Esophagus (tissue), 2 donors: ENCODE measurements around the gene SRD5A2. TPM values are rescaled to one million over a fixed set of nuclear protein-coding genes. Genes with fewer than 3 reads are reported as not detected.

Experiments used
- H3K27ac ChIP-seq, 2 donors: one replicate each; pipeline ENCODE4 v1.5.1; 2013; ENCODE audit warnings: low read depth in 2 of 2, mild to moderate bottlenecking in 2 of 2, inconsistent platforms in 1 of 2, low read length in 1 of 2, moderate library complexity in 1 of 2
- H3K27me3 ChIP-seq, 2 donors: one replicate each; pipeline ENCODE4 v1.6.1; 2013; ENCODE audit warnings: low read length in 2 of 2, control low read depth in 1 of 2, mild to moderate bottlenecking in 1 of 2; ENCODE audit not compliant: insufficient read depth in 2 of 2, control insufficient read depth in 1 of 2
- H3K36me3 ChIP-seq, 2 donors: one replicate each; pipeline ENCODE4 v1.6.1; 2013; ENCODE audit warnings: low read length in 1 of 2; ENCODE audit not compliant: control insufficient read depth in 2 of 2, insufficient read depth in 2 of 2
- H3K4me1 ChIP-seq, 2 donors: one replicate each; pipeline ENCODE4 v1.6.1; 2013; ENCODE audit warnings: low read length in 1 of 2; ENCODE audit not compliant: control insufficient read depth in 2 of 2, insufficient read depth in 2 of 2
- H3K4me3 ChIP-seq, 2 donors: one replicate each; pipeline ENCODE4 v1.5.1; 2013; ENCODE audit warnings: low read length in 2 of 2, mild to moderate bottlenecking in 2 of 2, low read depth in 1 of 2, moderate library complexity in 1 of 2
- H3K9me3 ChIP-seq, 2 donors: one replicate each; pipeline ENCODE4 v1.6.1; 2013; ENCODE audit warnings: mild to moderate bottlenecking in 2 of 2, low read depth in 1 of 2, low read length in 1 of 2, moderate library complexity in 1 of 2; ENCODE audit not compliant: control insufficient read depth in 2 of 2, insufficient read depth in 1 of 2
- WGBS, 2 donors: extraction: QIAGEN DNeasy Blood & Tissue Kit; methylation state at CpG; one replicate each; pipeline ENCODE4 v1.1.7; 2013; 5-methylcytosine and 5-hydroxymethylcytosine counted together
- polyA plus RNA-seq, 2 donors: library from polyadenylated mRNA; stranded (reverse); fragments of 200-250 nt; gene quantifications; one replicate each; pipeline ENCODE4 v1.2.3, GENCODE V29; 2013
- donor health status: healthy with polysubstance abuse.
- donor health status: Bipolar disorder and iron deficiency.

Gene SRD5A2
- polyA plus RNA-seq, 2 donors: not detected

DNA sequence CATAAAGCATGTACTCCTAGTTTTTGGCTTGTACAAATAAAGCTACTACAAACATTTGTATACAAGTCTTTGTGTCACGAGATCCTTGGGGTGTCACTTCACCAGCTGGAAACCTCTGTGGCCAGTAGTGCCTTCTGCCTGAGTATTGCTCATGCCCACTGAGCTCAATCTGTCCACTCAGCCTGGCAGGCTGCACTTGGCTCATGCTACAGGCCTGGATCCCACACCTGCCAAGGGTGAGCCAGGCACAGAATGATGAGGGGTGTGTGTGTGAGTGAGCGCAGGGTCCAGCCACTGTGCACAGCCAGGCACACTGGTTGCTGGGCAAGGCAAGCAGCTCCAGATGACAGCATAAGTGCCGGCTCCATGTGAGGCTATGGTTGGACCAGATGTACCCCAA, 13.1 kb downstream of the SRD5A2 start:
- Histone ChIP-seq H3K4me1 (no peaks in the 10 kb centered on the region), H3K4me3 (no peak overlapping the region), H3K36me3 (no peaks in the 10 kb centered on the region), H3K9me3 (peaks cover 0 to 3% of the 10 kb centered on the region in 2 donors), H3K27me3 (peaks cover 0 to 3% of the 10 kb centered on the region in 2 donors), H3K27ac (no peak overlapping the region)
- WGBS, 2 donors: 87 to 91% methylated on average over 3 of the region's 3 CpGs

- Histone ChIP-seq H3K4me3 (no peak overlapping the region), H3K27ac (no peak overlapping the region), H3K36me3 (no peaks in the 10 kb centered on the region), H3K27me3 (no peaks in the 10 kb centered on the region), H3K9me3 (peaks cover 0 to under 1% of the 10 kb centered on the region in 2 donors), H3K4me1 (no peaks in the 10 kb centered on the region)
- WGBS, 2 donors: 40 to 47% methylated on average over 1 of the region's 1 CpG
Measured at GRCh38 chr2:31563273-31563839, 17.4 kb downstream of the SRD5A2 start.

DNA sequence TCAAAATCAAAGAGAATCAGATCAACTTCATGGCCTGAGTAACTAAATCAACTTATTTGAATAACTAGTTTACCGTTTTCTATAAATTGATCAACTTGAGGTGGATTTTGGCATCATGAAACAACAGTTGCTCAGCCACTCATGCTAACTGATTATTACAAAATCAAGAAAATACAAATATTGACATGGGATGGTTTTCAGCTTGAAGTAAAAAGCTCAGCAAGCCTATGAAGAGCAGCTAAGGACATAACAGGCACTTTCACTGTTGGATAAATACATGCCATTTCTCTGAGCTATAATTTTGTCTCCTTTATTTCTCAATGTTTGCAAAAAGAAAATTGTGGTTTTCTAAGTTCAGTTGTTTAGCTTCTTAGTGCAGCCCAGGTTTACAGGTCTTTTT, 18.9 kb downstream of the SRD5A2 start:
- 49 to 52% methylated on average over 1 of the region's 1 CpG for WGBS, 2 donors
- no peak overlapping the region for H3K27ac ChIP-seq
- H3K4me1 ChIP-seq: no peaks in the 10 kb centered on the region
- H3K9me3 ChIP-seq: peaks cover 0 to 2% of the 10 kb centered on the region in 2 donors
- no peak overlapping the region for H3K4me3 ChIP-seq
- H3K27me3 ChIP-seq: no peaks in the 10 kb centered on the region
- H3K36me3 ChIP-seq: no peaks in the 10 kb centered on the region

GRCh38 chr2:31558401-31559295, 22.1 kb downstream of the SRD5A2 start:
- H3K27ac ChIP-seq: no peak overlapping the region
- no peaks in the 10 kb centered on the region for H3K4me1 ChIP-seq
- no peaks in the 10 kb centered on the region for H3K27me3 ChIP-seq
- H3K9me3 ChIP-seq: peaks cover 0 to 2% of the 10 kb centered on the region in 2 donors
- H3K36me3 ChIP-seq: no peaks in the 10 kb centered on the region
- H3K4me3 ChIP-seq: no peak overlapping the region
- WGBS, 2 donors: 64 to 65% methylated on average over 7 of the region's 7 CpGs

- H3K36me3 ChIP-seq: no peaks in the 10 kb centered on the region
- H3K27me3 ChIP-seq: no peaks in the 10 kb centered on the region
- H3K4me3 ChIP-seq: no peak overlapping the region
- H3K27ac ChIP-seq: no peak overlapping the region
- peaks cover 2 to 5% of the 10 kb centered on the region in 2 donors for H3K9me3 ChIP-seq
- H3K4me1 ChIP-seq: no peaks in the 10 kb centered on the region
Measured at GRCh38 chr2:31556940-31557339, 23.8 kb downstream of the SRD5A2 start.

DNA sequence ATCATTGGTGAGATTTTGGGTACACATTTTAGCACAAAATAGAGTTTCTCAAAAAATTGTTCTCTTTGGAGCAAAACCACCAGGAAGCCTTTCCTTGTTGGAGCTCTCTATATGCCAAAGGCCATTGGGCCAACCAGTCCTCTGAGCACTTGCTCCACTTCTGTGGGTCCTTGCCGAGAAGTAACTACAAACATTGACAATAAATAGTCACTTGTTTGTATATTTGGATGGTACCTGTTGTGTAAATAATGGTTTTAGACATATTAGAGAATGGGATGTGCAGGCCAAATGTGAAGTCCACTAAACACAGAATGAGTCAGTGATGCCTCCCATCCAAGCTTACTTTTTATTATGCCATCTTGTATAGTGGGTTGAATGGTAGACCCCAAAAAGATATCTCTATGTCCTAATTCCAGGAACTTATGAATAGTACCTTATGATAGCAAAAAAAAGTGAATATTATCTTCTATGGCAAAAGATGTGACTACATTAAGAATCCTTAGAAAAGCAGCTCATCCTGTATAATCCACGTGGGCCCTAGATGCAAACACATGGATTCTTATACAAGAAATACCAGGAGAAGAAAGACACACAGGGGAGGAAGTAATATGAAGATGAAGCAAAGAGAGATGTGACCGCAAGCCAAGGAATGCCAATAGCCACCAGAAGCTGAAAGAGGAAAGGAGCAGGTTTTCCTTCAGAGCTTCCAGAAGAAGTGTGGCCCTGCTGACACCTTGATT, 24.6 kb downstream of the SRD5A2 start:
- Histone ChIP-seq H3K36me3 (no peaks in the 10 kb centered on the region), H3K27me3 (no peaks in the 10 kb centered on the region), H3K4me1 (no peaks in the 10 kb centered on the region), H3K9me3 (peaks cover 2 to 5% of the 10 kb centered on the region in 2 donors), H3K4me3 (no peak overlapping the region), H3K27ac (no peak overlapping the region)
- 70 to 76% methylated on average over 3 of the region's 3 CpGs for WGBS, 2 donors

GRCh38 chr2:31553362-31553761, 27.4 kb downstream of the SRD5A2 start:
- 82 to 84% methylated on average over 2 of the region's 2 CpGs for WGBS, 2 donors
- H3K4me1 ChIP-seq: no peaks in the 10 kb centered on the region

GRCh38 chr2:31547485-31547884, 33.3 kb downstream of the SRD5A2 start:
- Histone ChIP-seq H3K27ac (no peak overlapping the region), H3K36me3 (no peaks in the 10 kb centered on the region), H3K4me3 (no peak overlapping the region), H3K9me3 (peaks cover 0 to 4% of the 10 kb centered on the region in 2 donors), H3K4me1 (no peaks in the 10 kb centered on the region), H3K27me3 (no peaks in the 10 kb centered on the region)
- WGBS, 2 donors: 80 to 87% methylated on average over 2 of the region's 2 CpGs

More at GRCh38 chr2:31553362-31553761, 27.4 kb downstream of the SRD5A2 start:
- no peak overlapping the region for H3K4me3 ChIP-seq
- no peak overlapping the region for H3K27ac ChIP-seq
- H3K36me3 ChIP-seq: no peaks in the 10 kb centered on the region
- H3K27me3 ChIP-seq: no peaks in the 10 kb centered on the region
- peaks cover 2 to 5% of the 10 kb centered on the region in 2 donors for H3K9me3 ChIP-seq

DNA sequence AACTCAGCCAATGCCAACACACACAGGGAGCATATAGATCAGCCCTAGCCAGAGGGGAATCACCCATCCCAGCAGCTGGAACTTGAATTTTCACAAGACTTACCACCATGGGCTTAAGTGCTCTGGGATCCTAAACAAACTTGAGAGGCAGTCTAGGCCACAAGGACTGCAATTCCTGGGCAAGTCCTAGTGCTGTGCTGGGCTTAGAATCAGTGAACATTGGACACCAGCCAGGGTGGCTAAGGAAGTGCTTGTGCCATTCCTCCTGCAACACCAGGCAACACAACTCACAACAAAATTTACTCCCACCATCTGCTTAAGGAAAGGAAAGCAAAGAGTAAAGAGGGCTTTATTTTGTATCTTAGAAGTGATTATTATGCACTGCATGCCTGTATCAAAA, 38.9 kb downstream of the SRD5A2 start:
- no peak overlapping the region for H3K27ac ChIP-seq
- H3K4me1 ChIP-seq: no peaks in the 10 kb centered on the region
- H3K27me3 ChIP-seq: no peaks in the 10 kb centered on the region
- no peaks in the 10 kb centered on the region for H3K36me3 ChIP-seq
- H3K4me3 ChIP-seq: no peak overlapping the region
- H3K9me3 ChIP-seq: peaks cover 0 to 3% of the 10 kb centered on the region in 2 donors
